ENCODE measurements around the gene LENEP. TPM values are rescaled to one million over a fixed set of nuclear protein-coding genes. Genes with fewer than 3 reads are reported as not detected.

LENEP gene
- total RNA-seq, 1 experiment from 2014 or later = 2.8 TPM

DNA sequence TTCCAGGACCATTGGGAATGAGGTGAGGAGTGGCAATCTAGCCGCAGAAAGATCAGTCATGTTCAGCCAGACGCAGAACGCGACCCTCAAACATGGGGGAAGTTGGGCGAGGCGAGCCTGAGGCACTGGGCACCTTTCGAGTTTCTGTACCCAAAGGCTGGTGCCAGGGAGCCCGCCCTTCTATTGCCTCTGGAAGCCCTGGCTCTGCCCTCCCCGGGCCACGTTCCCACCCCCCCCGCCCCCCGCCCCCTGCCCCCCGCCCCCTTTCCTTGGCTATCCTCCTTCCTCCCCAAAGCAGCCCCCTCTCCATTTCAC lies 7.0 kb downstream of the LENEP start:
- TF ChIP-seq, protein P1, sequence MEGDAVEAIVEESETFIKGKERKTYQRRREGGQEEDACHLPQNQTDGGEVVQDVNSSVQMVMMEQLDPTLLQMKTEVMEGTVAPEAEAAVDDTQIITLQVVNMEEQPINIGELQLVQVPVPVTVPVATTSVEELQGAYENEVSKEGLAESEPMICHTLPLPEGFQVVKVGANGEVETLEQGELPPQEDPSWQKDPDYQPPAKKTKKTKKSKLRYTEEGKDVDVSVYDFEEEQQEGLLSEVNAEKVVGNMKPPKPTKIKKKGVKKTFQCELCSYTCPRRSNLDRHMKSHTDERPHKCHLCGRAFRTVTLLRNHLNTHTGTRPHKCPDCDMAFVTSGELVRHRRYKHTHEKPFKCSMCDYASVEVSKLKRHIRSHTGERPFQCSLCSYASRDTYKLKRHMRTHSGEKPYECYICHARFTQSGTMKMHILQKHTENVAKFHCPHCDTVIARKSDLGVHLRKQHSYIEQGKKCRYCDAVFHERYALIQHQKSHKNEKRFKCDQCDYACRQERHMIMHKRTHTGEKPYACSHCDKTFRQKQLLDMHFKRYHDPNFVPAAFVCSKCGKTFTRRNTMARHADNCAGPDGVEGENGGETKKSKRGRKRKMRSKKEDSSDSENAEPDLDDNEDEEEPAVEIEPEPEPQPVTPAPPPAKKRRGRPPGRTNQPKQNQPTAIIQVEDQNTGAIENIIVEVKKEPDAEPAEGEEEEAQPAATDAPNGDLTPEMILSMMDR (conservative IDR thresholded peaks at IDR 0.05) = no peak

More for the DNA sequence above, 7.0 kb downstream of the LENEP start:
- Histone ChIP-seq H3K14ac (ENCODE audit: insufficient read depth, low read length) (no peak overlapping the region), H2AK5ac (ENCODE audit: insufficient read length, low read length) (no peak overlapping the region), H3K9me3 (ENCODE audit: control insufficient read depth, low read depth, low read length) (no peaks in the 10 kb centered on the region), H3K18ac (ENCODE audit: insufficient read length, low read depth, low read length) (peak overlapping the region; percentile 61), H3K79me2 (ENCODE audit: insufficient read depth, low read length) (no peaks in the 10 kb centered on the region; the same call in 1 of the 2 replicates), H4K8ac (replicated peaks; ENCODE audit: insufficient read length, low read depth, low read length) (no peak overlapping the region), H3K79me1 (ENCODE audit: insufficient read depth, low read depth, low read length, poor library complexity, severe bottlenecking) (no peaks in the 10 kb centered on the region), H2AFZ (ENCODE audit: low read length) (no peak overlapping the region), H2BK120ac (ENCODE audit: low read depth, low read length, poor library complexity, severe bottlenecking) (no peak overlapping the region), H3K4me1 (ENCODE audit: insufficient read depth, low read length) (peaks cover 5% of the 10 kb centered on the region; the same call in 1 of the 2 replicates), H2BK15ac (ENCODE audit: low read depth, low read length) (no peak overlapping the region), H3K9ac (ENCODE audit: extremely low read depth, insufficient read length, low read length) (peak overlapping the region; percentile 6), H3T11ph (ENCODE audit: low read length) (no peak overlapping the region), H4K20me1 (ENCODE audit: control insufficient read depth, insufficient read depth, insufficient read length) (no peaks in the 10 kb centered on the region), H3K23ac (ENCODE audit: insufficient read length, low read depth, low read length) (no peak overlapping the region), H2BK5ac (ENCODE audit: insufficient read length, low read length) (no peak overlapping the region), H3K56ac (ENCODE audit: insufficient read length, low read depth, low read length) (no peak overlapping the region), H4K5ac (ENCODE audit: insufficient read length, low read depth, low read length) (no peak overlapping the region), H4K91ac (ENCODE audit: insufficient read length, low read depth, low read length) (no peak overlapping the region), H3K4ac (ENCODE audit: low read depth, low read length) (no peak overlapping the region), H2BK20ac (ENCODE audit: low read depth, low read length, poor library complexity, severe bottlenecking) (no peak overlapping the region), H3K27me3 (ENCODE audit: insufficient read depth, low read length) (no peaks in the 10 kb centered on the region), H2BK12ac (ENCODE audit: insufficient read length, low read depth, low read length) (no peak overlapping the region), H3K23me2 (ENCODE audit: insufficient read length, low read depth, low read length, poor library complexity, severe bottlenecking) (peaks cover 26% of the 10 kb centered on the region), H3K4me2 (ENCODE audit: insufficient read depth, insufficient read length, low read length) (peak overlapping the region; percentile 90), H3K27ac (ENCODE audit: insufficient read length, low read depth, low read length) (peak overlapping the region; percentile 41)
- H3K36me3 Mint-ChIP-seq (ENCODE audit: insufficient read depth in 1 of 3, low read depth in 3 of 3) = no peaks in the 10 kb centered on the region; a peak in 1 of 7 replicates
- H3K27me3 Mint-ChIP-seq (ENCODE audit: low read depth) = peaks cover 3% of the 10 kb centered on the region
- H3K27ac Mint-ChIP-seq = peak overlapping the region; percentile 92 to 97 (median 96); a peak in 6 of 7 replicates
- peaks cover 0 to 2% of the 10 kb centered on the region in 2 experiments; a peak in 2 of 5 replicates for H3K9me3 Mint-ChIP-seq
- peak overlapping the region; percentile 93 to 97 for H3K4me3 Mint-ChIP-seq
- no CpG with 5 or more reads among the region's 13 CpGs for WGBS (ENCODE audit: extremely low coverage, insufficient read length, low lambda C conversion rate)
- peaks cover 23 to 36% of the 10 kb centered on the region in 2 experiments for H3K4me1 Mint-ChIP-seq
- no peak for DNase-seq
